T-helper 1 cell treated with Interleukin-12 subunit alpha and Interleukin-12 subunit beta and Interleukin-4 antibody, amounts not matched to agents 30 ng/mL and 1 ng/mL, for 36 hours (primary cell): ENCODE data around the gene INTS3. TPM values are rescaled to one million over a fixed set of nuclear protein-coding genes. Genes with fewer than 3 reads are reported as not detected.

ENCODE experiments used
- intact Hi-C: fragments of 100-400 bp; cut with micrococcal nuclease; formaldehyde crosslinking; loops from one replicate; pipeline ENCODE4 v1.15.1; 2024
- total RNA-seq: library from RNA; stranded (reverse); gene quantifications from 2 replicates; pipeline ENCODE4 v1.2.3, GENCODE V29; 2022

INTS3 gene
- total RNA-seq, 1 donor from 2014 or later = 60.6 TPM

GRCh38 chr1:153777648-153778047 is 49.8 kb downstream of the INTS3 start:
- intact Hi-C loops = loop anchor here (2.0 kb wide), 1 partner anchor 29 kb away; no protein-coding TSS in a partner anchor

- intact Hi-C loops = no loop called here
Measured at GRCh38 chr1:153778051-153778823, 50.4 kb downstream of the INTS3 start.

GRCh38 chr1:153778824-153779519 is 51.1 kb downstream of the INTS3 start:
- intact Hi-C loops = no loop called here

GRCh38 chr1:153779781-153780541 is 52.1 kb downstream of the INTS3 start:
- intact Hi-C loops = no loop called here

GRCh38 chr1:153780551-153780950 is 52.7 kb downstream of the INTS3 start:
- intact Hi-C loops = no loop called here

GRCh38 chr1:153782648-153783047 is 54.8 kb downstream of the INTS3 start:
- intact Hi-C loops = loop anchor here (1.0 to 2.0 kb wide), 7 partner anchors 7 to 208 kb away; partner anchors contain the start of genes RAB13, RPS27 and SLC27A3

- intact Hi-C loops = loop anchor here (1.0 to 2.0 kb wide), 7 partner anchors 8 to 207 kb away; partner anchors contain the start of genes RAB13, RPS27 and SLC27A3
Measured at GRCh38 chr1:153783233-153784190, 55.7 kb downstream of the INTS3 start.

- intact Hi-C loops = no loop called here
Measured at GRCh38 chr1:153786038-153786790, 58.4 kb downstream of the INTS3 start.

- intact Hi-C loops = loop anchor here (10.0 kb wide), 2 partner anchors 395 to 485 kb away; partner anchors contain the start of gene HAX1
Measured at GRCh38 chr1:153789478-153790034, 61.7 kb downstream of the INTS3 start.

- intact Hi-C loops = loop anchor here (10.0 kb wide), 2 partner anchors 394 to 484 kb away; partner anchors contain the start of gene HAX1
Measured at GRCh38 chr1:153790313-153790965, 62.6 kb downstream of the INTS3 start.

GRCh38 chr1:153790966-153791647 is 63.3 kb downstream of the INTS3 start:
- intact Hi-C loops = loop anchor here (1.0 to 10.0 kb wide), 4 partner anchors 8 to 484 kb away; partner anchors contain the start of gene HAX1

- intact Hi-C loops = loop anchor here (1.0 to 10.0 kb wide), 4 partner anchors 8 to 483 kb away; partner anchors contain the start of gene HAX1
Measured at GRCh38 chr1:153791648-153792253, 63.9 kb downstream of the INTS3 start.

- intact Hi-C loops = loop anchor here (10.0 kb wide), 2 partner anchors 392 to 482 kb away; partner anchors contain the start of gene HAX1
Measured at GRCh38 chr1:153792631-153793041, 64.8 kb downstream of the INTS3 start.

GRCh38 chr1:153793261-153793972 is 65.6 kb downstream of the INTS3 start:
- intact Hi-C loops = loop anchor here (10.0 kb wide), 2 partner anchors 391 to 481 kb away; partner anchors contain the start of gene HAX1

GRCh38 chr1:153793973-153794615 is 66.2 kb downstream of the INTS3 start:
- intact Hi-C loops = loop anchor here (10.0 kb wide), 2 partner anchors 391 to 481 kb away; partner anchors contain the start of gene HAX1
